NCI-H1436 treated with DMSO at 0.1 percent for 48 hours (cell line): ENCODE data around the gene PPARD.

Experiments used
- DNase-seq: peaks from one replicate; lab custom pipeline; 2025; lab: John Stamatoyannopoulos, UW

Gene PPARD

DNA sequence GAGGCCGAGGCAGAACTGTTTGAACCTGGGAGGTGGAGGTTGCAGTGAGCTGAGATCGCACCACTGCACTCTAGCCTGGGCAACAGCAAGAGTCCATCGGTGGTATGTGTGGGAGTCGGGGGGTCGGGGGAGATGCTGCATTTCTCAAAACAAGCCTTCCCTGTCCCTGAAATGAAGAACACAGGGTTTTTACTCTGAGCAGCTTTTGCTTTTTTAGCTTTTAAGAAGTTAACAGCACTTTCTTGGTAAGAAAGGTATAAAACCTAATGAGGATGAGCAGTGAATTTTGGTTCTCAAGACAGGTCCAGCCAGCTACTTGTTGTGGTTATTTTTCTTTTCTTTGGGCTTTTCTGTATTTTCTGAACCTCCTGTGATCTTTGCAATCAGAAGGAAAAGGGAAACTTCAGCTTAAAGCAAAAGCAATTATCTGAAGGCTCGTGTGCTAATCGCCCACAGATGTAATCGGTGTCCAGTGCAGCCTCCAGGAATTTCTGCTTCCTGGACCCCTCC, 129.5 kb downstream of the PPARD start:
- no peak for DNase-seq

DNA sequence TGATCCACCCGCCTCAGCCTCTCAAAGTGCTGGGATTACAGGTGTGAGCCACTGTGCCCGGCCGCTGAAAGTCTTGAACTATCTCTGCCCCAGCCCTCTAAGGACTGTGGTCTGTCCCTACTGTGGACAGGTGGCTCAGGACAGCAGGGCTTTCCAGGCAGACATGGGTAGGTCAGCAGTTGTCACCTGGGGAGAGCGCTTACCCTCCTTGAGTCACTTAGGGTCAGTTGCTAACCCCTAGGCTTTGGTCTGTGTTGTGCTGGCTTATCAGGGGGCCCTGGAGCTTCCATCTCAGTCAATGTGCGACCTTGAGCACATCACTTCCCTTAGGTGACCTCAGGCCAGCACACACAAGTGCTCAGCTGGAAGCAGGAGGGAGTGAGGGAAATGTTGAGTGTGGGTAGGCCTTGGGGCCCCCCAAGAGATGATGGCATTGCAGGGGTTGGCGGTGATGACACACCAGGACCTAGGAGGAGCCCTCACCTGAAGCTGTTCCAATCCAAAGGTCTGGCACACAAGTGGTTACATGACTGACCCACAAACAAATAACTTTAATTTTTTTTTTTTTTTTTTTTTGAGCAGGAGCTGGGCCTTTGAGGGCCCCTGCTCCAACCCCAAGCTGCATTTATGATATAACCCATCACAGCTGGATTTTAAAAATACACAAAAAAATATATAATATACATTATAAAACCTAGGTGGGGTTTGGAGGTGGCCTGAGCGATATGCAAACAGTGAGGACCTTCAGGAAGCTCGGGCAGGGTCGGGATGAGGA, 130.9 kb downstream of the PPARD start:
- no peak for DNase-seq

DNA sequence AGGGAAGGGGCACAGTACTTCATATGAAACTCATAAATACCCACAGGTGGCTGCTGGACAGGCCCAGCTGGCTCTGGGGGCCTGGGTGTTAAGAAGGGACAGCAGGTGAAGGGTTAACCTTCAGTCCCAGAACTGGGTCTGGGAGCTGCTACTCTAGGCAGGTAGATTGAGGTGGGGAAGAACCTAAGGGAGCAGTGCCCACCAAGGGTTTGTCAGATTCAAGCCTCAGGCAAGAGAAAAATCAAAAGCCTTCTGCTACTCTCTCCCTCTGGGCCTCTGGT, 131.4 kb downstream of the PPARD start:
- DNase-seq = no peak

DNA sequence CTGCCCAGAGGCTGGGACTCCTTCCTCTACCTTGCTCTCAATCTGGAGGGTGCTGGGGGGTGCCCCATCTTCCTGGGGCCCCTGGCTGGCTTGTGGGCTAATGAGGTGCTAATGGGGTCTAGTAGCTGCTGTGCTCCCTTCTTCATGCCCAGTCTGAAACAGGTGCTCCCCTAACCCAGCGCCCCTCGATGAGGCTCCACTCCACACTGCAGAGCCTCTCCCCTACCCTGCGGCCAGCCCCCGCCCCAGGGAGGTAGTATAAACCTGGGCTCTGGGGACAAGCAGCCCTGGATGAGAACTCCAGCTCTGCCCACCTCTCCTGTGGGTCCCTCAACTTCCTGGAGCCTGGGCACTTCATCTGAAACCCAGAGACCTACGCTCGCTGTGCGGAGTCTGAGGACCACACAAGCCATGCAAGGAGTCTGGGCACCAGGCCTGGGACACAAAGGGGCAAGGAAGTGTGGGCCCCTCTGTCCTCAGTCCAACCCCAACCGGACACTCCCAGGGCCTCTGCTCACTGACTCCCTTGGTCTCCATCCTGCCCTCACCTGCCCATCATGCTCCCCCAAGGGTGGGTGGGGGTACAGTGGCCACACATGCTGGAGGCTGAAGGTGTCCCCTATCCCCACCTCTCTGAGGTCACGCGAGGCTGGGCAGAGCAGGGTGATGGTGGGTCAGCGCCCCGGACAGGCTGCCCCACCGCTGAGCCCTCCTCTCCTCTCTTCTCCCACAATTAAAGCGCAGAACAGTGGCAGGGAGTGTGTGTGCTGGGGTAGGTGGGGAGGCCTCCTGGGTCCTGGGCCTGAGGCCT, 132.0 kb downstream of the PPARD start:
- no peak for DNase-seq

DNA sequence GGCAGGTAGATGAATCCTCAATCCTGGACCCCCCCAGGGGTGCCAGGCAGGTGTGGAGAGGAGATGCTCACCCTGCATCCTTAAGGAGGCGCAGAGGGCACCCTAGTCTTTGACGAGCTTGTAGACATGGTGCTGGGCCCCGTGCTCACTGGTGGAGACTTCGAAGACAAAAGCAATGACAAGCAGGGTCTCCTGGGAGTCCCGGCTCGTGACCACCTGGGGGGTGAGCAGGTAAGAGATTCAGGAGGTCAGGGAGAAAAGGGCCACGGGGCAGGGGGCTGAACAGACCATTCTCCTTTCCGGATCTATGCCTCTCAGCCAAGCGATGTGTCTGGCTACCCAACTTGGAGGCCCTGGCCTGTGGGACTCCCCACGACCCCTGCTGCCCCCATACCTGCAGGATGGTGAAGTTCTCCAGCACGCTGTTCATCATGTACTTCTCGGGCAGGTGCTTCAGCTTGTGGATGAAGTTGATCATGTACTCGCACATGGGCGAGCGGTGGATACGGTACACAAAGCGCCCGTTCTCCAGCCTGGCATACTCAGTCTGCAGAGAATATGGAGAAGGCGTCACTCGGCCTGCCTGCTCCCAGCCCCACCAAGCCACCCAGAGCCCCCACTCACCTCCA, 132.7 kb downstream of the PPARD start:
- DNase-seq = no peak

DNA sequence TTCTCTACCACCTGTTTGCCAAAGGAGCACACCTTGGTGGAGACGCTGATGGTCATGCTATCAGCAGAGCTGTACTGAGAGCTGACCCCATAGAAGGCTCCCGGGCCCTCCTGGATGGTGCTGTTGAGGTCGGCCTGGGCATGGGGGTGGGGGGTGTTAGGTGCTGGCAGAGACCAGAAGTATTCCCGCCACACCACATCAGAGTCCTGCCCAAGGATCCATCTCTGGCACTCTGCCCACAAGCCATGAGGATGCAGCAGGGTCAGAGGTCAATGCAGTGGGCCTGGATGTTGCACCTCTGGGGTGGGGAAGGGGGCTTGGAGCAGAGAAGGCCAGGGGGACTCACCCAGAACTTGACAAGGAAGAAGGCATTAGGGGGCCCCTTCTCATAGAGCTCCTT, 133.2 kb downstream of the PPARD start:
- DNase-seq = no peak

DNA sequence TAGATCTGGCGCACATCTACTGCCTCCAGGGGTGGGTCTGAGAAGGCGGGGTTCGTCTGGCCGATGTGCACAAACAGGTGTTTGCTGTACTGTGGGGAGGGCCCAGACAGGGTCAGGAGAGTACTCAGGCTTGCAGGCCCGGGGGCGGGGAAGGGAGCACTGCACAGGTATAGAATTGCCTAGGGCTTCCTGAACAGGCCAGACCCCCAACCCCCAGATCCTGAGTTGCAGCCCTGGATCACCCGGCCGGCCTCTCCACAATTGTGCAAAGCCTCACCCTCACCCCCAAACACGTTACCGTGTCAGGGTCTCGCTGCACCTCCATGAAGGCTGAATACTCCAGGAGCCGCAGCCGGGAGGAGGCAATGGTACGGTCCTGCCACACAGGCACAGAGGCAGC, 133.6 kb downstream of the PPARD start:
- no peak for DNase-seq

DNA sequence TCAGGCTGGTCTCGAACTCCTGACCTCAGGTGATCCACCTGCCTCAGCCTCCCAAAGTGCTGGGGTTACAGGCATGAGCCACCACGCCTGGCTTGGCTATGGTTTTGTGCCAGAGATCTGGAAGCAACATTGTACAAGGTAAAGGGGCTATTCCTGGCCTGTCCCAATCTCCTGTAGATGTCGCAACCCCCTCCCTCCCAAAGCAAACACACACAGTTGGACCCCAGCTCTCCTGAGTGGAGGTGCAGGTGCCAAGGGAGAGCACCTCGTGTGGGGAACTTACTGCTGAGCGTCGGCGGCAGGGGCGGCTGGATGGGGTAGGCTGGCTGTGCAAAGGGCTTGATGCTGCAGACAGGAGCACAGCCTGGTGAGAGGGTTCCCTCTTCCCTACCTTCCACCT, 134.7 kb downstream of the PPARD start:
- no peak for DNase-seq
